SK-N-SH (cell line): ENCODE results near the gene BAIAP2L2. TPM values are rescaled to one million over a fixed set of nuclear protein-coding genes. Genes with fewer than 3 reads are reported as not detected.

Experiments used
- CTCF ChIA-PET: fragments of 300-600, 350-600 bp; formaldehyde crosslinking; extraction: SDS; loops from one replicate; lab custom pipeline; 2021; lab: Yijun Ruan, JAX
- POLR2A ChIA-PET: fragments of 350-600 bp; sonication (Branson Sonifier 250); formaldehyde crosslinking; extraction: SDS; loops from one replicate; lab custom pipeline; 2020; ENCODE audit warnings: antibody characterized with exemption, inconsistent platforms; lab: Yijun Ruan, JAX
- DNase-seq: peaks from one replicate; pipeline ENCODE4 v3.0.0; 2012
- H2AFZ ChIP-seq: fragments of 200-600 bp; sonication (generic); 2 replicates; pipeline ENCODE4 v1.8.1; 2016; ENCODE audit warnings: antibody characterized with exemption, mild to moderate bottlenecking, low read depth
- H3F3A ChIP-seq: fragments of 200-600 bp; sonication (generic); replicated peaks from 2 replicates; pipeline ENCODE3; 2016; ENCODE audit warnings: antibody characterized with exemption, mild to moderate bottlenecking; ENCODE audit not compliant: insufficient read depth
- H3K27ac ChIP-seq, 2 experiments: fragments of 200-500 bp in 1 of 2; fragments of 200-600 bp in 1 of 2; sonication (Bioruptor generic) in 1 of 2; sonication (generic), shearing (Covaris generic) in 1 of 2; 2 replicates each; pipeline versions ENCODE4 v1.5.1 to v1.6.1; 2014 to 2016; ENCODE audit warnings: low read depth in 2 of 2, inconsistent platforms in 1 of 2, low read length in 1 of 2, mild to moderate bottlenecking in 1 of 2, mixed read lengths in 1 of 2
- H3K27me3 ChIP-seq: fragments of 200-600 bp; sonication (generic), shearing (Covaris generic); 2 replicates; pipeline ENCODE4 v1.6.1; 2016; ENCODE audit warnings: mixed run types; ENCODE audit not compliant: insufficient read depth
- H3K36me3 ChIP-seq, 2 experiments: fragments of 200-500 bp in 1 of 2; fragments of 200-600 bp in 1 of 2; sonication (Bioruptor generic) in 1 of 2; sonication (generic) in 1 of 2; replicated peaks in 1 of 2; 2 replicates each; pipeline versions ENCODE3 to v1.5.1; 2014 to 2016; ENCODE audit warnings: low read length in 1 of 2, mild to moderate bottlenecking in 1 of 2; ENCODE audit not compliant: insufficient read depth in 2 of 2, control insufficient read depth in 1 of 2
- H3K4me1 ChIP-seq, 2 experiments: fragments of 200-500 bp in 1 of 2; fragments of 200-600 bp in 1 of 2; sonication (Bioruptor generic) in 1 of 2; sonication (generic), shearing (Covaris generic) in 1 of 2; 2 replicates each; pipeline versions ENCODE4 v1.5.1 to v1.6.1; 2014 to 2016; ENCODE audit warnings: low read depth in 1 of 2, low read length in 1 of 2, mixed run types in 1 of 2; ENCODE audit not compliant: insufficient read depth in 2 of 2, control insufficient read depth in 1 of 2
- H3K4me2 ChIP-seq: fragments of 200-600 bp; sonication (generic), shearing (Covaris generic); 2 replicates; pipeline ENCODE4 v1.6.1; 2017; ENCODE audit warnings: mixed run types
- H3K4me3 ChIP-seq, 2 experiments: fragments of 200-500 bp in 1 of 2; fragments of 200-600 bp in 1 of 2; sonication (Bioruptor generic) in 1 of 2; sonication (generic), shearing (Covaris generic) in 1 of 2; 2 replicates each; pipeline versions ENCODE4 v1.5.1 to v1.8.1; 2014 to 2016; ENCODE audit warnings: low read depth in 2 of 2, inconsistent platforms in 1 of 2, low read length in 1 of 2, mild to moderate bottlenecking in 1 of 2, mixed read lengths in 1 of 2, moderate library complexity in 1 of 2
- H3K79me2 ChIP-seq: fragments of 200-600 bp; sonication (generic); 2 replicates; pipeline ENCODE4 v1.8.1; 2017; ENCODE audit warnings: mild to moderate bottlenecking; ENCODE audit not compliant: insufficient read depth
- H3K9ac ChIP-seq: fragments of 200-600 bp; sonication (generic); 2 replicates; pipeline ENCODE4 v1.6.1; 2017; ENCODE audit warnings: mixed run types
- H3K9me2 ChIP-seq: fragments of 200-600 bp; sonication (generic); 2 replicates; pipeline ENCODE4 v1.6.1; 2017; ENCODE audit warnings: mixed run types
- H3K9me3 ChIP-seq: fragments of 200-600 bp; sonication (generic); 2 replicates; pipeline ENCODE4 v1.6.1; 2017; ENCODE audit warnings: mixed run types, mild to moderate bottlenecking, moderate library complexity
- H4K20me1 ChIP-seq: fragments of 200-600 bp; sonication (generic); 2 replicates; pipeline ENCODE4 v1.6.1; 2017; ENCODE audit warnings: mild to moderate bottlenecking, mixed run types; ENCODE audit not compliant: insufficient read depth
- CHD2 ChIP-seq: fragments of 150-350 bp; IDR thresholded peaks from 2 replicates; pipeline ENCODE4 v1.6.1; 2018; ENCODE audit warnings: low read length; ENCODE audit not compliant: partially characterized antibody
- CTCF ChIP-seq: fragments of 200-600 bp; sonication (generic); IDR thresholded peaks from 2 replicates; pipeline ENCODE4 v1.6.1; 2017; ENCODE audit warnings: antibody characterized with exemption, mild to moderate bottlenecking, moderate library complexity
- EP300 ChIP-seq, 2 experiments: IDR thresholded peaks; 2 replicates each; pipeline versions ENCODE4 v1.4.0 to v1.6.1; 2012; ENCODE audit warnings: borderline replicate concordance in 1 of 2, low read depth in 1 of 2, low read length in 1 of 2
- EZH2phosphoT487 ChIP-seq: fragments of 200-600 bp; sonication (generic); IDR thresholded peaks from 2 replicates; pipeline ENCODE4 v1.6.1; 2017; ENCODE audit warnings: low read depth, mixed run types, mild to moderate bottlenecking, antibody characterized with exemption, moderate library complexity, borderline replicate concordance
- GABPA ChIP-seq: IDR thresholded peaks from 2 replicates; pipeline ENCODE4 v1.4.0; 2012; ENCODE audit warnings: low read depth, mild to moderate bottlenecking
- JUND ChIP-seq: IDR thresholded peaks from 2 replicates; pipeline ENCODE4 v1.4.0; 2012
- MXI1 ChIP-seq: IDR thresholded peaks from 2 replicates; pipeline ENCODE4 v1.6.1; 2012; ENCODE audit warnings: mild to moderate bottlenecking, low read depth, low read length, improper control_type of control experiment
- NFIC ChIP-seq: IDR thresholded peaks from 2 replicates; pipeline ENCODE4 v1.4.0; 2012; ENCODE audit warnings: borderline replicate concordance
- REST ChIP-seq: IDR thresholded peaks from 2 replicates; pipeline ENCODE4 v1.6.1; 2012; ENCODE audit warnings: mild to moderate bottlenecking, low read depth, low read length, moderate library complexity
- RXRA ChIP-seq: IDR thresholded peaks from 2 replicates; pipeline ENCODE4 v1.4.0; 2012; ENCODE audit warnings: low read depth, mild to moderate bottlenecking, borderline replicate concordance
- SIN3A ChIP-seq: IDR thresholded peaks from 2 replicates; pipeline ENCODE4 v1.6.1; 2012; ENCODE audit warnings: low read depth, mild to moderate bottlenecking, low read length, moderate library complexity, borderline replicate concordance
- SMC3 ChIP-seq: IDR thresholded peaks from 2 replicates; pipeline ENCODE4 v1.6.1; 2012; ENCODE audit warnings: low read depth, low read length, improper control_type of control experiment
- TCF12 ChIP-seq: IDR thresholded peaks from 2 replicates; pipeline ENCODE4 v1.4.0; 2012
- TEAD4 ChIP-seq: IDR thresholded peaks from 2 replicates; pipeline ENCODE4 v1.4.0; 2012; ENCODE audit warnings: mild to moderate bottlenecking, borderline replicate concordance; ENCODE audit not compliant: insufficient read depth
- WGBS: methylation state at CpG from one replicate; pipeline ENCODE4 v1.1.6; 2017; ENCODE audit warnings: low lambda C conversion rate; 5-methylcytosine and 5-hydroxymethylcytosine counted together
- polyA plus RNA-seq, 3 experiments: library from polyadenylated mRNA; depleted of rRNA; stranded (reverse); fragments of >200 nt; gene quantifications; 2 replicates each; pipeline ENCODE4 v1.2.3, GENCODE V29; 2012
- TF ChIP-seq, protein P1 (sequence below): fragments of 150-350 bp; IDR thresholded peaks from 2 replicates; pipeline ENCODE4 v1.6.1; 2016; ENCODE audit warnings: mild to moderate bottlenecking, low read depth, low read length

The BAIAP2L2 gene
- polyA plus RNA-seq, 1 of the 3 experiments (the other 2 are of a cell fraction), result 0.16 TPM

DNA sequence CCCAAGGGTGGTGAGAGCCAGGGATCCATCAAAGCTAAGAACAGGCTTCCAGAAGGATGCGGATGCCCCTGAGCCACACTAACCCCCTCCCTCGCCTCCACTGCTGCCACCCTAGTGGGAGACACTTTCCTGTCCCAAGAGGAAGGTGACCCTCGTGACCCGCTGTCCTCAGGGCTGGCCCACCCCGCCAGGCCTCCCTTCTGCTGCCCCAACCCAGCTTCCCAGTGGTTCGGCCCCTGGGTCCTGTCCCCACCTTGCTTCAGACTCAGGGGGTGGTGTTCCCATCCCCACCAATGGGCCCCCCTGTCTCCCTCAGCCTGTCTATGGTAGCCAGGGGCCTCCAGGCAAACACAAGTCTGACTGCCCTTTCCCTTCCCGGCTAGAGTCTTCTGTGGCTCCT, 59.8 kb downstream of the BAIAP2L2 start (continued):
- TF ChIP-seq REST (no peak), CHD2 (no peak), MXI1 (no peak), EP300 (IDR thresholded peaks at IDR 0.05; ENCODE audit: borderline replicate concordance in 1 of 2, low read depth in 1 of 2, low read length in 1 of 2) (no peak)

DNA sequence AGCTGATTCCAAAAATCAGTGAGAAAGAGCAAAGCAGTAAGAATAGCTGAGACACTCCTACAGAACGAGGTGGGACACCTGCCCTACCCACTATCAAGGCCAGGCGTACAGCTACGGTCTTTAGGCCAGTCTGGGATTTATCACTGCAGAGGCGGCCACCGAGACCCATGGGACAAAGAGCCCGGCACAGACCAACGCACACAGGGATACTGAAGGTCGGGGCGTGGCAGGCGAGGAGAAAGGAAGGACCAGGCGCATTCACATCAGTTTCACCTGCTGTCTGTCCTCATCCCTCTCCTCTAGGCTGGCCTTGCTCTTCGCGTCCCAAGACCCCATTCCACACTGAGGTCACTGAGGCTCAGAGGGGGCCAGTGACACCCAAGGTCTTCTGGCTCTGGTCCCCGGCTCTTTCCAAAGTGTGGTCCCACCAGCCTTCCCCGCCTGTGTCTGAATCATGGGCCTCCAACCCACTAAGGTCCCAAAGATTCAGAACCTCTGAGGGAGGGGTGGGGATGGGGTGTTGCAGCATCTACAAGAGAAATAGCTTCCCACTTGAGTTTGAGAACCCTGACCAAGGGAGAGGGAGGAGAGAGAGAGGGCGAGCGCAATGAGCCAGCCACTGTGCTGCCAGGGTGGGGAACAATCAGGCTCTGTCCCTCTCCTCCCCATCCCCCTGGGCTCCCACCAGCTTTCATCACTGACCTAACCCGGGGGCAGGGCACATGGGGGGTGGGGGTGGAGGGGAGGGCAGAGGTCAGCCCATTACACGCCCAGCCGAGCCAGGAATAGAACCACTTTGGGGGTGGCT, 60.5 kb downstream of the BAIAP2L2 start:
- H3K9ac ChIP-seq, result no peak overlapping the region
- POLR2A ChIA-PET, result no interaction called here
- no peak for TF ChIP-seq TEAD4
- H3K4me3 ChIP-seq, result no peak overlapping the region
- WGBS, result 38% methylated on average over 3 of the region's 20 CpGs
- no peaks in the 10 kb centered on the region; the same call in 1 of the 2 replicates for H3K27me3 ChIP-seq
- no peaks in the 10 kb centered on the region; a peak in 1 of 4 replicates for H3K4me1 ChIP-seq
- CTCF ChIA-PET, result interaction anchor here (0.6 to 1.0 kb wide), 2 partner anchors 50 to 303 kb away, joined by 3 read pairs; no protein-coding TSS in a partner anchor
- no peak for DNase-seq
- no peak overlapping the region for H2AFZ ChIP-seq
- no peak overlapping the region for H3K4me2 ChIP-seq
- H3K9me2 ChIP-seq, result no peaks in the 10 kb centered on the region
- no peaks in the 10 kb centered on the region for H4K20me1 ChIP-seq
- no peaks in the 10 kb centered on the region for H3K9me3 ChIP-seq
- H3F3A ChIP-seq, result no peaks in the 10 kb centered on the region
- H3K27ac ChIP-seq, result no peak overlapping the region
- H3K36me3 ChIP-seq, result no peaks in the 10 kb centered on the region
- no peaks in the 10 kb centered on the region for H3K79me2 ChIP-seq

DNA sequence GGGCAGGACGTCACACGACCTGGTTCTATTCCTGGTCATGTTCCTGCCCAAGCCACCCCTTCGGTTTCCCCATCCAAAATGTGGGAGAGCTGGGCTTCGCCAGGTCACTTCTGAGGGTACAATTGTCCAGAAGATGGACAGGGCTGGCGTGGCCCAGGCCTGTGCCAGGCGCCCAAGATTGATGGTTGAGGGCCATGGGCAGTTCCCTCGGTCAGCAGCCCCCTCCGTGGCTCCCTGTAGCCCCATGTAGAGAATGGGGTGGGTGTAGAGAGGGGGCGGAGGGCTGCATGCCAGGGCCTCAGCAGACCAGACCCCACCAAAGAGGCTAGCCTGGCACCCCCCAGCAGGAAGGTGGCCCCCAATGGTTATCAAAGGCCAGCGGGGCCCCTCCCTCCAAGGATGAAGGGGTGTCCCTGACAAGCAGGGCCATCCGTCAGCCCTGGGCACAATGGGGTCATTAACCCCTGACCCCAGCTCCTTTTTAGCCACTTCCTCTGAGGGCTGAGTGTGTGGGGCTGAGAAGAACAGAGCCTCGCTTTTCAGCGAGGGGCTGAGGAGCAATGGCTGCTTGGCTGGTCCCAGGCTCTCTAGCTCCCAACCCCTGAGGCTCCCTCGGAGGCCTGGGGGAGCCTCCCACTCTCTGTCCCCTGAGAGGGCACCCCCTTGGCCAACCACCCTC, 64.3 kb downstream of the BAIAP2L2 start:
- POLR2A ChIA-PET, result no interaction called here
- no peak for TF ChIP-seq CTCF
- TF ChIP-seq EZH2phosphoT487, result no peak
- no peak for TF ChIP-seq GABPA
- TF ChIP-seq JUND, result no peak
- no peak for TF ChIP-seq SIN3A
- no peak for TF ChIP-seq TCF12
- no peak for TF ChIP-seq NFIC
- TF ChIP-seq RXRA, result no peak
- TF ChIP-seq, protein P1, sequence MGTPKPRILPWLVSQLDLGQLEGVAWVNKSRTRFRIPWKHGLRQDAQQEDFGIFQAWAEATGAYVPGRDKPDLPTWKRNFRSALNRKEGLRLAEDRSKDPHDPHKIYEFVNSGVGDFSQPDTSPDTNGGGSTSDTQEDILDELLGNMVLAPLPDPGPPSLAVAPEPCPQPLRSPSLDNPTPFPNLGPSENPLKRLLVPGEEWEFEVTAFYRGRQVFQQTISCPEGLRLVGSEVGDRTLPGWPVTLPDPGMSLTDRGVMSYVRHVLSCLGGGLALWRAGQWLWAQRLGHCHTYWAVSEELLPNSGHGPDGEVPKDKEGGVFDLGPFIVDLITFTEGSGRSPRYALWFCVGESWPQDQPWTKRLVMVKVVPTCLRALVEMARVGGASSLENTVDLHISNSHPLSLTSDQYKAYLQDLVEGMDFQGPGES, result no peak
- no peak for TF ChIP-seq SMC3
- TF ChIP-seq, all 33 proteins: peak for 0
- WGBS, result 80% methylated on average over 2 of the region's 14 CpGs
- Histone ChIP-seq H3K27me3 (no peaks in the 10 kb centered on the region; the same call in 1 of the 2 replicates), H3K36me3 (no peaks in the 10 kb centered on the region), H2AFZ (no peak overlapping the region), H3F3A (no peaks in the 10 kb centered on the region), H3K79me2 (no peaks in the 10 kb centered on the region), H3K4me1 (no peaks in the 10 kb centered on the region), H4K20me1 (no peaks in the 10 kb centered on the region), H3K9ac (no peak overlapping the region), H3K4me3 (no peak overlapping the region), H3K4me2 (no peak overlapping the region), H3K9me3 (no peaks in the 10 kb centered on the region), H3K9me2 (no peaks in the 10 kb centered on the region), H3K27ac (no peak overlapping the region)
- CTCF ChIA-PET, result no interaction called here
- no peak for DNase-seq
